KMS-11 (cell line): Measurements from ENCODE around the gene BHLHA15.

Experiments used
- H2AFZ ChIP-seq: fragments of 200-600 bp; sonication (generic); 2 replicates; pipeline ENCODE4 v1.6.1; 2016; ENCODE audit warnings: antibody characterized with exemption, mixed run types, low read depth
- H3K27ac ChIP-seq: fragments of 200-600 bp; sonication (generic); 2 replicates; pipeline ENCODE4 v1.6.1; 2016; ENCODE audit warnings: mild to moderate bottlenecking, mixed run types
- H3K27me3 ChIP-seq: fragments of 200-600 bp; sonication (generic); 2 replicates; pipeline ENCODE4 v1.6.1; 2017; ENCODE audit warnings: mild to moderate bottlenecking, low read depth, mixed run types, moderate library complexity; ENCODE audit not compliant: insufficient read depth
- H3K36me3 ChIP-seq: fragments of 200-600 bp; sonication (generic); 2 replicates; pipeline ENCODE4 v1.6.1; 2017; ENCODE audit warnings: mild to moderate bottlenecking, mixed run types; ENCODE audit not compliant: insufficient read depth
- H3K4me1 ChIP-seq: fragments of 200-600 bp; sonication (generic); 2 replicates; pipeline ENCODE4 v1.6.1; 2016; ENCODE audit warnings: mild to moderate bottlenecking, low read depth, mixed run types; ENCODE audit not compliant: poor library complexity, severe bottlenecking
- H3K4me2 ChIP-seq: fragments of 200-600 bp; sonication (generic); 2 replicates; pipeline ENCODE4 v1.7.0; 2016; ENCODE audit warnings: mild to moderate bottlenecking, mixed run types
- H3K4me3 ChIP-seq: fragments of 200-600 bp; sonication (generic); IDR thresholded peaks from 2 replicates; pipeline ENCODE4 v1.6.1; 2017; ENCODE audit warnings: low read depth, low read length, mixed read lengths; ENCODE audit not compliant: insufficient read depth
- H3K79me2 ChIP-seq: fragments of 200-600 bp; sonication (generic); 2 replicates; pipeline ENCODE4 v1.6.1; 2016; ENCODE audit warnings: low read depth, mixed run types; ENCODE audit not compliant: insufficient read depth
- H3K9ac ChIP-seq: fragments of 200-600 bp; sonication (generic); 2 replicates; pipeline ENCODE4 v1.6.1; 2016; ENCODE audit warnings: mild to moderate bottlenecking, mixed run types
- H4K20me1 ChIP-seq: fragments of 200-600 bp; sonication (generic); 2 replicates; pipeline ENCODE4 v1.6.1; 2016; ENCODE audit warnings: mild to moderate bottlenecking, mixed run types; ENCODE audit not compliant: insufficient read depth
- TF ChIP-seq, protein P1 (sequence below): fragments of 200-600 bp; sonication (generic); conservative IDR thresholded peaks from 2 replicates; pipeline ENCODE4 v1.6.1; 2017; ENCODE audit warnings: low read depth, mild to moderate bottlenecking, antibody characterized with exemption, low read length, moderate library complexity, mixed read lengths

BHLHA15 gene

DNA sequence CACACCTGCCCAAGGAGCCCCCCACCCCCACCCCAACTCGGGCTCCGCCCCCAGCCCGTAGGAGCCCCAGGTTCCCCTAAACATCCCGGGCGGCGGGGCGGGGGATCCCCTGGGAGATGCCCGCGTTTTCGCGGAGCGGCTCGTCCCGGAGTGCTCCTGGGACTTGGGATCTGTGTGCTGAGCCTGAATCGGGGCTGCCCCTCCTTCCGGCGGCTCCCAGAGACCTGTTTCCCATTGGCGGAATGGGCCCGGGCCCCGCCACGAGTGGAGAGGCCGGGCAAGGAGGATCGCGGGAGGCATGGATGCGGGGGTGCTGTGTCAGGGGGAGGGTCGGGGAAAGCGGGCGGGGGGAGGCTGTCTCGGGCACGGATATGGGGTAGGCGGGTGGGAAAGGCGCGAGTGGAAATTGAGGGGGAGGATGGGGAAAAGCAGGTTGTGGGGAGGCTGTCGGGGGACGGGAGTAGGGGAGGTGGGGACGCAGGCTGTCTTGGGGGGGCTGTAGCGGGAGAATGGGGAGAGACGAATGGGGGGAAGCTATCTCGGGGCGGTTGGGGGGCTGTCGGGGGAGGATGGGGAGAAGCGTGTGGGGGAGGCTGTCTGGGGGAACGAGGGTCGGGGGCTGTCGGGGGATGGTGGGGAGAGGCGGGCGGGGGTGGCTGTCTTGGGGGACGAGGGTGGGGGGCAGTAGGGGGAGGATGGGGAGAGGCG lies 572 bp upstream of the BHLHA15 start:
- H3K4me2 ChIP-seq = no peak overlapping the region
- peaks cover 11% of the 10 kb centered on the region for H3K79me2 ChIP-seq
- peaks cover 7% of the 10 kb centered on the region for H3K4me1 ChIP-seq
- no peak overlapping the region for H3K9ac ChIP-seq
- H3K27me3 ChIP-seq = no peaks in the 10 kb centered on the region
- no peak overlapping the region for H3K4me3 ChIP-seq
- no peaks in the 10 kb centered on the region for H4K20me1 ChIP-seq
- H3K36me3 ChIP-seq = no peaks in the 10 kb centered on the region
- H2AFZ ChIP-seq = no peak overlapping the region
- TF ChIP-seq, protein P1, sequence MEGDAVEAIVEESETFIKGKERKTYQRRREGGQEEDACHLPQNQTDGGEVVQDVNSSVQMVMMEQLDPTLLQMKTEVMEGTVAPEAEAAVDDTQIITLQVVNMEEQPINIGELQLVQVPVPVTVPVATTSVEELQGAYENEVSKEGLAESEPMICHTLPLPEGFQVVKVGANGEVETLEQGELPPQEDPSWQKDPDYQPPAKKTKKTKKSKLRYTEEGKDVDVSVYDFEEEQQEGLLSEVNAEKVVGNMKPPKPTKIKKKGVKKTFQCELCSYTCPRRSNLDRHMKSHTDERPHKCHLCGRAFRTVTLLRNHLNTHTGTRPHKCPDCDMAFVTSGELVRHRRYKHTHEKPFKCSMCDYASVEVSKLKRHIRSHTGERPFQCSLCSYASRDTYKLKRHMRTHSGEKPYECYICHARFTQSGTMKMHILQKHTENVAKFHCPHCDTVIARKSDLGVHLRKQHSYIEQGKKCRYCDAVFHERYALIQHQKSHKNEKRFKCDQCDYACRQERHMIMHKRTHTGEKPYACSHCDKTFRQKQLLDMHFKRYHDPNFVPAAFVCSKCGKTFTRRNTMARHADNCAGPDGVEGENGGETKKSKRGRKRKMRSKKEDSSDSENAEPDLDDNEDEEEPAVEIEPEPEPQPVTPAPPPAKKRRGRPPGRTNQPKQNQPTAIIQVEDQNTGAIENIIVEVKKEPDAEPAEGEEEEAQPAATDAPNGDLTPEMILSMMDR = no peak
- H3K27ac ChIP-seq = no peak overlapping the region

GRCh38 chr7:98211676-98212531 lies 665 bp downstream of the BHLHA15 start:
- TF ChIP-seq, protein P1 = no peak
- Histone ChIP-seq H3K4me2 (peak overlapping the region; percentile 99), H2AFZ (peak overlapping the region; percentile 73), H4K20me1 (no peaks in the 10 kb centered on the region), H3K27ac (peak overlapping the region; percentile 69), H3K4me1 (peaks cover 7% of the 10 kb centered on the region), H3K36me3 (no peaks in the 10 kb centered on the region), H3K27me3 (no peaks in the 10 kb centered on the region), H3K79me2 (peaks cover 11% of the 10 kb centered on the region), H3K9ac (peak overlapping the region; percentile 98), H3K4me3 (no peak overlapping the region)

DNA sequence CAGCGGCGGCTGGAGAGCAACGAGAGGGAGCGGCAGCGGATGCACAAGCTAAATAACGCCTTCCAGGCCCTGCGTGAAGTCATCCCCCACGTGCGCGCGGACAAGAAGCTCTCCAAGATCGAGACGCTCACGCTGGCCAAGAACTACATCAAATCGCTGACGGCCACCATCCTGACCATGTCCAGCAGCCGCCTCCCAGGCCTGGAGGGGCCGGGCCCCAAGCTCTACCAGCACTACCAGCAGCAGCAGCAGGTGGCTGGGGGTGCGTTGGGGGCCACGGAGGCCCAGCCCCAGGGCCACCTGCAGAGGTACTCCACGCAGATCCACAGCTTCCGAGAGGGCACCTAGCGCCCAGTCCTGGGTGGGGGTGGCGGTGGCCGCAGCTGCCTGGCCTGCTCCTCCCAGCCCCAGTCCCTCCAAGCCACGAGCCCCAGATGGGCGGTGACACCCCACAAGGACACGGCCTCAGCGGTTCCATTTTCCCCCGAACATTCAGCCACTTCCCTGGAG lies 1.3 kb downstream of the BHLHA15 start:
- H3K36me3 ChIP-seq = no peaks in the 10 kb centered on the region
- H3K27ac ChIP-seq = no peak overlapping the region
- H3K9ac ChIP-seq = peak overlapping the region; percentile 98; the same call in 1 of the 2 replicates
- H3K4me3 ChIP-seq = no peak overlapping the region
- H2AFZ ChIP-seq = no peak overlapping the region
- no peaks in the 10 kb centered on the region for H4K20me1 ChIP-seq
- H3K27me3 ChIP-seq = no peaks in the 10 kb centered on the region
- peaks cover 11% of the 10 kb centered on the region for H3K79me2 ChIP-seq
- peaks cover 7% of the 10 kb centered on the region for H3K4me1 ChIP-seq
- peak overlapping the region; percentile 99 for H3K4me2 ChIP-seq
- TF ChIP-seq, protein P1 = no peak

- Histone ChIP-seq H3K27me3 (no peaks in the 10 kb centered on the region), H3K9ac (no peak overlapping the region), H3K27ac (no peak overlapping the region), H2AFZ (no peak overlapping the region), H4K20me1 (no peaks in the 10 kb centered on the region), H3K4me3 (no peak overlapping the region), H3K4me1 (peaks cover 10% of the 10 kb centered on the region), H3K36me3 (no peaks in the 10 kb centered on the region), H3K4me2 (no peak overlapping the region), H3K79me2 (peaks cover 11% of the 10 kb centered on the region)
- TF ChIP-seq, protein P1 = no peak
Measured at GRCh38 chr7:98213296-98213887, 2.2 kb downstream of the BHLHA15 start.
